Stimulated activated CD4-positive, alpha-beta T cell treated with anti-CD3 and anti-CD28 coated beads, Interleukin-12 subunit alpha, Interleukin-12 subunit beta, amount 100 ng/mL, for 48 hours (primary cell): ENCODE results near the gene CIDEB.
A peak's percentile ranks its signal among the peaks of the same experiment; 100 is the strongest.
"Not testable (repeated sequence)": the region's sequence is repeated elsewhere in the genome, so short reads cannot be mapped to it uniquely, and the experiment has no call there.

Experiments used
- DNase-seq, 3 donors: peaks; one replicate each; pipeline ENCODE4 v3.0.0-alpha.2; 2020; ENCODE audit warnings: low read depth in 2 of 3, low spot score in 1 of 3

Gene CIDEB, protein sequence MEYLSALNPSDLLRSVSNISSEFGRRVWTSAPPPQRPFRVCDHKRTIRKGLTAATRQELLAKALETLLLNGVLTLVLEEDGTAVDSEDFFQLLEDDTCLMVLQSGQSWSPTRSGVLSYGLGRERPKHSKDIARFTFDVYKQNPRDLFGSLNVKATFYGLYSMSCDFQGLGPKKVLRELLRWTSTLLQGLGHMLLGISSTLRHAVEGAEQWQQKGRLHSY

DNA sequence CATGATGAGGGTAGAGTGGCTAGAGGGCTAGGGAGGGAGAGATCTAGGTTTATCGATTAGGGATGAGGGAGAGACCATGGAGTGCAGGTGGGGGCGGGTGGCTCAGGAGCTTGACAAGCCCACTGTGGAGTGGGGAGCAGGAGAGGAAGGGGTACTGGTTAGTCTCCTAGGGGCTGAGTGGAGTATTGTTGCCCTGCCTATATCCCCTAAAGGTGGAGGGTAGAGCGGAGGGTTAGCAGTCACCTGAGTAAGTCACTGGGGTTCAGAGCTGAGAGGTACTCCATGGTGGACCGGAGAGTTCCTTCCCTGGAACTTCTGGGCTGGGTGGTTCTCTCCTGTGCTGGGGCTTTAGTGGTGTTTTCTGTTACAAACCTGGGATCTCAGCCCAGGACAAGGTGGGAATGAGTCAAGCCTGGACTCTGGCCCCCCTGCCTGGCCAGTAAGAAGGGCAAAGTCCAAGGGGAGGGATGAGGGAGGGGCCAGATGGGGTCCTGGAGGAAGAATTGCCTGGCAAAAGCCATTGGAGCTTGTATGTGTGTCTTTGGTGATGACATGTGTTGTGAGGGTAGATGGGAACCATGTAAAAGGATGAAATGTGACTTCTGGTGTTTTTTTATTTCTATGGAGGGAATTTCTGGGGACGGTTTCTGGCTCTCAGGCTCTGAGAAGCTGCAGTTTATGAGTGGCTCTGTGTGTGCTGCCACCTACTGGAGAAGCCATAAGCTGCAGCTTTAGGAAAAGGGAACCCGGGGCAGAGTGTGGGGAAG, at the start of gene CIDEB:
CIDEB (minus strand) TSS at position 403 of the 767 bp plus-strand sequence; CDS start at position 284, 119 bp downstream.
- DNase-seq: peak; percentile 39 to 68 (median 45)

DNA sequence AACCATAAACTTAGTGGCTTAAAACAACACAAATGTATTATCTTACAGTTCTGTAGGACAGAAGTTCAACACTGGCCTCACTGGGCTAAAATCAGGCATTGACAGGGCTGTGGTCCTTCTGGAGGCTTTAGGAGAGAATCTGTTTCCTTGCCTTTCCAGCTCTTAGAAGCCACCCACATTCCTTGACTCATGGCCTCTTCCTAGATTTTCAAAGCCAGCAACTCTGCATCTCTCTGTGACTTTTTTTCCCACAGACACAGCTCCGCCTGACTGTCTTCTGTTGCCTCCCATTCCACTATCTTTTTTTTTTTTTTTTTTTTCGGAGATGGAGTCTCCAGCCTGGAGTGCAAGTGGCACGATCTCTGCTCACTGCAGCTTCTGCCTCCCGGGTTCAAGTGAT, 48.4 kb upstream of the CIDEB start:
- DNase-seq: no peak

DNA sequence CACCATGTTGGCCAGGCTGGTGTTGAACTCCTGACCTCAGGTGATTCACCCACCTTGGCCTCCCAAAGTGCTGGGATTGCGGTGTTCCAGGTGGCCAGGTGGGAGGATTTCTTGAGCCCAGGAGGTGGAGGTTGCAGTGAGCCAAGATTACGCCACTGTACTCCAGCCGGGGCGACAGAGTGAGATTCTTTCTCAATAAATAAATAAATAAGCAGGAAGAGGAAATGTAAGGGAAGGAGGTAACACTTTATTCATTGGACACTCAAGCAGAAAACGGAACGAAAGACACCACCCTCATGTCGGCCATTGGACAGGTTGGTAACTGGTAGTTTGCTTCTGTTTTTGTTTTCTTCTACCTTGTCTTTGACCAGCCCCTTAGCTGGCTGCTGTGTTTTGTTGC, 47.2 kb upstream of the CIDEB start:
- DNase-seq: no peak

DNA sequence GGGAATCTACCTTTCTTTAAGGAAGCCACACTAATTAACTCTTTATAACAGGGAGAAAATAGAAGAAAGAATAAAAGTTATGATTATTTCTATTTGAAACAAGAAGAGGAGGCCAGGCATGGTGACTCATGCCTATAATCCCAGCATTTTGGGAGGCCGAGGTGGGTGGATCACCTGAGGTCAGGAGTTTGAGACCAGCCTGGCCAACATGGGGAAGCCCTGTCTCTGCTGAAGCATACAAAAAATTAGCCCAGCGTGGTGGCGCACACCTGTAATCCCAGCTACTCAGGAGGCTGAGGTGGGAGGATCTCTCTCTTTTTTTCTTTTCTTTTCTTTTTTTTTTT, 46.7 kb upstream of the CIDEB start:
- not testable (repeated sequence) for DNase-seq

DNA sequence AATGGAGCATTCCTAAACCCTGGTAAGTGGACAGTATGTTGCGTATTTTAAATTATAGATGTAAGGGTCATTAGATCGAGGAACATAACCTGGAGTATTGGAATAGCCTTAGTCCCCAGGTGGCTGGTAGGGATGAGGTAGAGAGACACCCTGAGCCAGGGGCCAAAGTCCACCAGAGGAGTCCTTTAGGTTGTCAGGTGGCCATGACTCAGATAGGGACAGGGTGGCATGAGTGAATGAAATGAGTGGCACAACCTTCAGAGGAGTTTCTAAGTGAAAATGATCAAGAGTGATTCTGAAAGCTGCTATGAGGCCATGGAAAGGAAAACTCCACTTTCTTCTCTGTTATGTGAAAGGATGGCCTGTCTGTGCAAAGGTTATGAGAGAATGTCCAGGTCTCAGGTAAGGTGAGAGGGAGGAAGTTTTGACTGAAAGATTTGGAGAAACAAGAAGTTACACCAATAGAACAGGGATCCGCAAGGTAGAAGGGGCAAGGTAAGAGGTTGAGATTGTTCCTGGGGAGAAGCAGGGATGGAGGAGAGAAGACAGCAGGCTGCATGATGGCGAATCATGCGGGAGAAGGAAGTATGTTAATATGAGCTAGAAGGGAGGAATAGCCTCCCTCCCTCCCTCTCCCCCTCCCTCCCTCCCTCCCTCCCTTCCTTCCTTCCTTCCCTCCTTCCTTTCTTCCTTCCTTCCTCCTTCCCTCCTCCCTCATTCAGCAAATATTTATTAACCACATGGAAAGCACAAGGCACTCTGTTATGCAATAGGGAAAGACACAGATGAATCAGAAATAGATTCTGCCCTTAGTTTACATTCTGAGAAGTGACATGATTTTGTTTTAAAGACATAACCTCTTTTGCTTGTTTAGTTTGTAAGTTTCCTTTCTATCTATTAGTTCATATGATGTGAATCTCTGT, 46.0 kb upstream of the CIDEB start:
- no peak for DNase-seq

DNA sequence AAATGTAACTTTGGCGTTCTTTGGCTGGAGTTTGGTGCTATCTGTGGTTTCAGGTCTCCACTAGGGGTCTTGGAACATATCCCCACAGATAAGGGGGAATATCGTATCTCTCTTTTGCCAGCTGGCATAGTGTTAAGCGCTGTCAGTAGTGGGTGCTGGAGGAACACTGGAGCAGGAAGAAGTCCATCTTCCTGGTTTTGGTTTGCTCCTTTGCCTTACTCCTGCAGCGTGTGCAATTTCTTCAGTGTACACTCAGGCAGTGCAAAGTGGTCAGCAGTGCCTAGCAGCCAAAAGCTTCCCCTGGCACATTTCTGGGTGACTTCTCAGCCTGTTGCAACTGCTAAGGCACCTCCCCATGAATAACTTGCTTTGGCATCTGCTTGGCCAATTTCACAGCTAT, 43.7 kb upstream of the CIDEB start:
- no peak for DNase-seq

DNA sequence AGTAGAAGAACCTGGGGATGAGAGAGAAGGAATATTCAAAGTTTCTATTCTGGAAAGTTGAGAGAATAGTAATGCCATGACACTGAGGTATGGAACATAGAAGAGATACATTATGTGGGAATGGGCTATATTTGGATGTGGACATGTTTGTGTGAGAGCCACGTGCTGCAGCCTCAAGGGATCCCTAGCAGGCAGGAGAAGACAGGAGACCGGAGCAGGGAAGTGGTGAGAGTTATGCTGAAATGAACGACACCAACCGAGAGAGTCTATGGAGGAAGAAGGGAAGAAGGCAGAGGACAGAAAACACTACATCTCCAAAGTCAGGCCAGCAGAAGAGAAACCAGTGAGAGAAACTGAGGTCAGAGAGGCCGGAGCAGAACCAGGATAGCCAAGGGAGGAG, 42.0 kb upstream of the CIDEB start:
- DNase-seq: no peak

DNA sequence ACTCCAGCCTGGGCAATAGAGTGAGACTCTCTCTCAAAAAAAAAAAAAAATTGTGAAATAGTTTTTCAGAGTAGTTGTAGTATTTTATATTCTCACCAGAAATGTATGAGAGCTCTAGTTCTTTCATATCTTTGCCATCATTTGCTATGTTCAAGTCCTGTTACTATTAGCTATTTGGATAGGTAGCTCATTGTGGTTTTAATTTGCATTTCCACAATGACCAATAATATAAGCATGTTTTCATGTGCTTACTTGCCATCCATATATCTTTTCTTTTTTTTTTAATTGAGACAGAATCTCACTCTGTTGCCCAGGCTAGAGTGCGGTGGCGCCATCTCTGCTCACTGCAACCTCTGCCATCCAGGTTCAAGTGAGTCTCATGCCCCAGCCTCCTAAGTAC, 40.4 kb upstream of the CIDEB start:
- DNase-seq: no peak

DNA sequence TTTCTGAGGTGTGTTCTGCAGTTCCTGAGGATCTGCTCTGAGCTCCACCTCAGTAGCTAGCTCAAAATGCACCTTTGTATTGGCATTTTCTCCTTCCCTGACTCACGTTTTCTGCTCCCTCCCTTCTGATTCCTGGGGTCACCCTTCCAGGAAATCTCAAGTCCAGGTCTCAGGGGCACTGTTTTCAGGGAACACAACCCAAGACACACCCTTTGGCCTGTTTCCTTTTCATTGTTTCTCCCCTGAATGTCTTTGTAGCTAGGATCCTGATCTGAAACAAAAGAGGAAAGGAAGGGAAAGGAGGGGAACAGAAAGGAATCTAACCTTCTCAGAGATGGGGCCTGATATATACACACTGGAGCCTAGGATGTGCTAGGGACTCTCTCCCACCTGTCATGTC, 39.4 kb upstream of the CIDEB start:
- no peak for DNase-seq

DNA sequence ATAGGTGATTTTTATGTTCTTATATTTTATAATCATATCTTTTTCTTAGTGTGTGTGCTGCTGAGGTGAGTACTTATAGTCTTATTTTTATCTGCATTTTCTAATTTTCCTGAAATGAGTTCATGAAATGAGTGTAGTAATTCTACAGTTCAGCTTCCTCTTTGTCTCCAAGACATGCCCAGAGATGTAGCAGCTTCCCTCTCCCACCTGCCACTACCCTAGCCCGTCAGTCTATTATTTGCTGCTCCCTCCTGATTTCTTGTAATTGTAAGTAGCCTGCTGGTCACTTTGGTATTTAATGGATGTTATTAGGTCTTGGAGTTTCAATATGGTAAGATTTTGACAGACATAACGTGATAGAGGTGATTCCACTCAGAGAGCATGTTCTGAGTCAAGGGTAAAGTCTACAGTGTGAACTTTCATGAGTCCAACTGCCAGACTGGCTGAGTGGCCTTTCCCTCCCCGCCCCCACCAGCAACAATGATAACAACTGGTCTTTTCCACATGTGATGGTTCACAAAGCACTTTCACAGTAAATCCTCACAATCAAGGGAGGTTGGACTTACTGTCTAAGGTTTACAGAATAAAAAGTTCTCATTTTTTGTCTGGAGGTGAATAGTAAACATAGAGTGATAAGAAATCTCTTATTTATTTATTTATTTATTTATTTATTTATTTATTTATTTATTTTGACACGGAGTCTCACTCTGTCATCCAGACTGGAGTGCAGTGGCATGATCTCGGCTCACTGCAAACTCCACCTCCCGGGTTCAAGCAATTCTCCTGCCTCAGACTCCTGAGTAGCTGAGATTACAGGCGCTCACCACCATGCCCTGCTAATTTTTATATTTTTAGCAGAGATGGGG, 36.3 kb upstream of the CIDEB start:
- DNase-seq: no peak

DNA sequence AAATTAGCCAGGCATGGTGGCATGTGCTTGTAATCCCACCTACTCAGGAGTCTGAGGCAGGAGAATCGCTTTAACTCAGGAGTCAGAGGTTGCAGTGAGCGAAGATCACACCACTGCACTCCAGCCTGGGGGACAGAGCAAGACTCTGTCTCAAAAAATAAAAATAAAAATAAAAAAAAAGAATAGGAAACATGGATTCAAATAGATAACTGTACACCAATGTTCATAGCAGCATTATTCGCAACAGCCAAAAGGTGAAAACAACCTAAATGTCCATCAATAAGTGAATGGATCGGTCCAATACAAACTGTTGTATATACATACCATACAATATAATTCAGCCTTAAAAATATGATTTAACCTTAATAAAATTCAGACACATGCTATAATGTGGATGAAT, 35.1 kb upstream of the CIDEB start:
- no peak for DNase-seq

DNA sequence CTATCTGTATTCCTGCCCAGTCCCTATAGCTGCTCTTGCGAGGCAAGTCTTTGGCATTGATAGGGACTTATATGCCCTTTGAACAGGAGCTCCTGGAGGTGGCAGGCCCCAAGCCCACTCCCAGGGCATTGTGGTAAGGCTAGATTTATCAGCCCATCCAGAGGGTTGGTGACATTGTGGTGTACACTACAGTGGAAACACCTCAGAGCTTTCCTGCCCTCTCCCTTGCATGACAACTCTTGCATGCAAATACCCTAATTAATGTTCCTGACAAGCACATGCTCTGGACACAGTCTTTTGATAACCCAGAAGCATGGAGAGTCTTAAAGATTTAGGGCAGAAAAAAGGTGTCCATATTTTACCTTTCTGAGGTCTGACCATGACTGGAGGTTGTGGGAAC, 32.8 kb upstream of the CIDEB start:
- no peak for DNase-seq

DNA sequence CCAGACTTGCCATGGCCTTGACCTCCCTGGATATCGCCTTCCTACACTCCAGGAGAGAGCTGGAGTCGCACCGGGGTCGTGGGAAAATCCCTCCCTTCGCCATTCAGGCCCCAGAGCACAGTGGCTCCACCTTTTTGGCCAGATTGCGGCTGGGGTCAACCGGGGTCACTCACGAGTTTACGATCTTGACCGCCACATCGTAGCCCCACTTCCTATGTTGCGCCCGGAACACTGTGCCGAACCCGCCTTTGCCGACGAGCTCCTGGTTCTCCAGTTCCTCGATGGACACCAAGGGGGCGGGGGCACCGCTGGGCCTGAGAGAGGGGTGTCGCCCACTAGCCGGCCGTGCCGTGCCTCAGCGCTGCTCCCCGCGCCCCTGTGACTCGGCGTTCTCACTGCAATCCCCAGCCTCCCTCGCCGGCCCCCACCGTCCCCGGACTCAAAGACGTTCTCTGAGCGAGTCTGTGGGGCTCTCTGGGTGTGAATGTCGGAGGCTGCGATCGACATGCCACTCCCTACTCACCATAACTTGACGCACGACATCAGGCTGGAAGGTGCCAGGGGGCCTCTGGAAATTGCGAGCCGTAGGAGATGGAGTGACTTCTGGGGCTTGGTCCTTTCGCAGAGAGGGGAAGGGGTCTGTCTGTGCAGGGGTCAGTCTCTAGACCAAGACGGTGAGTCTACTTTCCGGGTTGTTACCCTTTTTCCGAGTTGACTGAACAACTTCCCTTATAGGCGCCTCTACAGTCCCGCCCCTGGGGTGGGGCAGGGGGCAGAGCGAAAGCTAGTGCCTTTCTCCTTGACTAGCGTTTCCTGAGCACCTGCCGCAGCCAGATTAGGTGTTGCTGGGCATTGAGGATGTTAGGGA, 31.7 kb upstream of the CIDEB start, which contains the start of gene RIPK3:
RIPK3 (minus strand) TSS at position 708 of the 868 bp plus-strand sequence; CDS start at position 543, 165 bp downstream.
- DNase-seq: peak in 2 of 3 donors; percentile 53 to 57

DNA sequence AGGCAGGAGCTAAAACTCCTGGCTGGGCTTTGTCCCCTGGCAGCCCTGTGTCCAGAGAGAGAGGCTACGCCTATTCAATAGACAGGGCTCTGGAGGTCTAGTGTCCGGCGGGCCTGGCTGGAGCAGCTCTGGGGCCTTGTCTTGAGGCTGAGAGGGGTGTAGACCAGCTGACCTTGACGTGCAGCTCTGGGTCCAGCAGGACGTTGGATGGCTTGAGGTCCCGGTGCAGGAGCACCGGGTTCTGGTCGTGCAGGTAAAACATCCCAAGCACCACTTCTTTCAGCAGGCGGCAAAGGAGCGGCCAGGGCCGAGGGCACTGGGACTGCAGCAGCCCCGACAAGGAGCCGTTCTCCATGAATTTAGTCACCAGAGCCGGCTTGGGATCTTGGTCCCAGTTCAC, 31.1 kb upstream of the CIDEB start:
- DNase-seq: no peak

DNA sequence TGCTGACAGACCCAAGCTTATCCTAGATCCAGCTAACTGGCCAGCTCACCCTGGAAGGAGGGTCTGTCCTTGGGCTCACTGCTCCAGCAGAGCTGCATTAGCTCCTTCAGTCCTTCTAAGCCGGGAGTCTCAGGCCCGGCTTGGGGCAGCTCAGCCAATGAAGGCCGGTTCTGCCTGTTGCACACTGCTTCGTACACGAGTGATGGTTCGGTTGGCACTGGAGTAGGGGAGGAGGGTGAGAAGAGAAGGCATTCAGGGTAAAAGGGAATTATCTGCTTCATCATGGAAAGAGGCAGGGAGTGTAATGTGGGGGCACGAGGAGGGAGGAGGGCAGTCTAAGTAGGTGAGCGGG, 30.0 kb upstream of the CIDEB start:
- DNase-seq: no peak

DNA sequence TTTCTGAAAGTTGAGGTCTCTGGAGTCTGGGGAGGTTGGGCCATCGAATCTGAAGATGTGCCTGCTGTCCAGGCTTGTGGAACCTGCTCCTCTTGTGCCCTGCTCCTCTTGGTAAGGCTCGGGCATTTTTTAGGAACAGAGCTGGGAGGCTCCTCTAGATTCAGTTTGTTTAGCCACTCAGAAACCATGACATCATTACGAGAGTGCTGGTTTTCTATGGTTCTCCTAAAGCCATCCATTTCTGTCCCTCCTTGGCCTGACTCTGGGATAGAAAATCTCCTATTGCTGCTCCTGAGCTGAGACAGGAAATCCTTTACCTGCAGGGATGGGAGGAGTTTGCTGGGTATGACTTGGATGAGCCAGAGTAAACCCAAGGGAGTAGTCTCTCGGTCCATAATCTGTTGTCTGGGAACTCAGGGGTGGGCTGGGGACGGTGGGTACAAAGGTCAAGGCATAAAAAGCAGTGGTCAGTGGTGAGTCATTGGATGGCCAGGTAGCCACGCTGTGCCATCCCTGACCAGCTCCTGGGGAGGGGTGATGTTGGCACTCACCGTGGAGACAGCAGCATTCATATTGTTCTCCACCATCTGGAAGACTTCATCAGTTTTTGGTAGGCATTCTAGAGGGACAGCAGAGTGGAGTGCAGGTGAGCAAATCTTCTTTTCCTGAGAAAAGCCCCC, 29.5 kb upstream of the CIDEB start:
- DNase-seq: no peak

DNA sequence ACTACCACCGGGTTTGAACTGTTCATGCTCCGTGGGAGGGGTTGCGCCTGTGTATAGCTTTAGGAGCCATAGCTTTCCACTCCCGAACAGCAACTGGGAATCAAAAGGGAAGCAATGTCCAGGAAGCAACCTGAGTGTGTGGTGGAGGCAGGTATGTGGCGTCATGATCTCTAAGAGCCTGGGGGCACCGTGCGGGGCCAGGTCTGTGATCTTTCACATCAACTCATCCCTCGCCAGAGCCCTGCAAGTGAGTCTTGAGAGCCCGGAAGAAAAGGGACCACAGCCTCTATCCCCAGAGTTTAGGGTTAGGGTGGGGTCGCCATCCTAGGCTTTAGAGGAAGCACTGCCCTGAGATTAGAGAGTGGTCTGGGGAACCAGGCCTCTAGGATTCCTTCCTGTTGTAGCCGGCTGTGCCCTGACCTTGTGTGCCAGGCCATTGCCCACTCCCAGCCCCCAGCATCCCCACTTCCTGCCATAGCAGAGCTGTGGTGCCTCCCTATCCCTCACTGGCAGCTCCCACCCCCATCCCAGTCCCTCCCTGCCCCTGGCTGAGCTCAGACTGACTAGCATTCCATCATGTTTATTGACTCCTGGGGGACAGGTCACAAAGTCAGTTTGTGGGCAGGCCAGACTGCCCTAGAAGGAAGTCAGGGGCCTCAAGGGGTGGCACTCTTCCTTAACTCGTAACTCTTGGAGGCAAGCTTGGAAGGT, 27.8 kb upstream of the CIDEB start:
- DNase-seq: no peak

DNA sequence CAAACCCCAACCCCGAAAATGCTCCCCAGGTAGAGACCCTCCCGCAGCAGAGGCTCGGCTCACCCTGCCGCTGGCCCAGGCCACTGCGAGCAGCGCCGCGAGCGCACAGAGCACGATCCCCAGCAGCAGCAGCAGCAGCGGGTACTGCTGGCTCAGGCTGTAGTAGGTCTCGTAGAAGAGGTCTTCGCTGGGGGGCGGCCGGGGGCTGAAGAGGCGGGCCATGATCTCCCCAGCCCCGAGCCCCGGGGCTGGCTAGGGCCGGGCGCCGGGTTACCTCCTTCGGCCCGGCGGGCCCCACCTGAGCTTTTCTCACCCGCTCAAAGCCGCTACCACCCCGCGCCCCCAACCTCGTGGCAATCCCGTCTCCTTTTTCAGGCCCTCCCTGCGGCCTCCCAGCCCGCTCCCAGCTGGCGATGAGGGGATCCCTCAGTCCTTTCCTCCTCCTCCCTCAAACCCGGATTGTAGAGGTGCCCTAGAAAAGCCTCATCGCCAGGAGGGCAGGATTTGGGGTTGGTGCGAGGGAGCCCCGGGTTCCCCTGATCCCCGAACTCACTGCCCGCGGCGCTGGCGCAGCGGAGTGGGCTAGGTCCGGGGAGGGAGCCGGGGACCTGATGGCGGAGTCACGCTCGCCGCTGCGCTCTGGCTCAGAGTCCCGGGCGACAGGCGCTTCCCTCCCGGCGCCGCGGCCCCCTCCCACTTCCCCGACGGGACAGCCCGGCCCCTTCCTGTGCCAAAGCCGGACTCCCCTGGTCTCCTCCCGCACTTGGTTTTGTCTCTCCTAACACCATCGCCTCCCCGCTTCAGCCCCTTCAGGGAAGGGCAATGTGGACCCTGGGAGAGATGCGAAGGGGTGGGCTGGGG, 26.9 kb upstream of the CIDEB start, which contains the start of gene ADCY4:
ADCY4 (minus strand) TSS at position 641 of the 861 bp plus-strand sequence; CDS start at position 222, 419 bp downstream.
- DNase-seq: no peak
